ENCODE data around the gene PDS5A.
A peak's percentile ranks its signal among the peaks of the same experiment; 100 is the strongest.
"Not testable (repeated sequence)": the region's sequence is repeated elsewhere in the genome, so short reads cannot be mapped to it uniquely, and the experiment has no call there.

Gene PDS5A

GRCh38 chr4:39818646-39819045 is 159.1 kb downstream of the PDS5A start:
- ChIA-PET POLR2A (ENCODE audit: low non-redundant PET) (no interaction called here), CTCF (interaction anchor here (0.6 kb wide), 1 partner anchor 164 kb away, joined by 3 read pairs; no protein-coding TSS in a partner anchor)
- H3K27ac ChIP-seq: peak overlapping the region; percentile 33
- no peak for DNase-seq (ENCODE audit: low spot score)
- no peak for TF ChIP-seq CTCF (conservative IDR thresholded peaks at IDR 0.05; ENCODE audit: low read depth)

DNA sequence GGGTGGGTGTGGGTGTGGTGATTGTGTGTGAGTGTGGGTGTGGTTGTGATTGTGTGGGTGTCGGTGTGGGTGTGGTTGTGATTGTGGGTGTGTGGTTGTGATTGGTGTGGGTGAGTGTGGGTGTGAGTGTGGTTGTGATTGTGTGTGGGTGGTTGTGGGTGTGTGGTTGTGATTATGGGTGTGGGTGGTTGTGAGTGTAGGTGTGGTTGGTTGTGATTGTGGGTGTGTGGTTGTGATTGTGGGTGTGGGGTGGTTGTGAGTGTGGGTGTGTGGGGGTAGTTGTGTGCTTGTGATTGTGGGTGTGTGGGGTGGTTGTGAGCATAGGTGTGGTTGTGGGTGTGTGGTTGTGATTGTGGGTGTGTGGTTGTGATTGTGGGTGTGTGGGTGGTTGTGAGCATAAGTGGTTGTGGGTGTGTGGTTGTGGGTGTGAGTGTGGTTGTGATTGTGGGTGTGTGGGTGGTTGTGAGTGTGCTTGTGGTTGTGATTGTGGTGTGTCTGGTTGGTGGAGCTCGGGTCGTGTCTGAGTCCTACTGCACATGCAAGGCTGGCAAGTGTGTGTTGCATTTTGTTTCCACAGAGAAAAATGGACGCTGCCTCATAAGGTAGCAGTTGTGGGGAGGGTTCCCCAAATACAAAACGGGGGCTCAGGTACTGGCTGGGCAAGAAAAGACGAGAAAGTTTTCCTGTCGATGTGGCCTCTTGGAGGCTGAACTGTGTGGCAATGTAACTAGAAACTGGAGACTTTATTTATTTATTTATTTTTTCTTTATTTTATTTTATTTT is 163.1 kb downstream of the PDS5A start:
- no peak for TF ChIP-seq CTCF (conservative IDR thresholded peaks at IDR 0.05; ENCODE audit: low read depth)
- peak overlapping the region; percentile 50 for H3K27ac ChIP-seq
- DNase-seq (ENCODE audit: low spot score): peak; percentile 30
- ChIA-PET CTCF (no interaction called here), POLR2A (ENCODE audit: low non-redundant PET) (no interaction called here)

GRCh38 chr4:39813761-39814160 is 163.9 kb downstream of the PDS5A start:
- POLR2A ChIA-PET (ENCODE audit: low non-redundant PET); DNase-seq (ENCODE audit: low spot score); CTCF ChIA-PET; H3K27ac ChIP-seq: not testable (repeated sequence)

DNA sequence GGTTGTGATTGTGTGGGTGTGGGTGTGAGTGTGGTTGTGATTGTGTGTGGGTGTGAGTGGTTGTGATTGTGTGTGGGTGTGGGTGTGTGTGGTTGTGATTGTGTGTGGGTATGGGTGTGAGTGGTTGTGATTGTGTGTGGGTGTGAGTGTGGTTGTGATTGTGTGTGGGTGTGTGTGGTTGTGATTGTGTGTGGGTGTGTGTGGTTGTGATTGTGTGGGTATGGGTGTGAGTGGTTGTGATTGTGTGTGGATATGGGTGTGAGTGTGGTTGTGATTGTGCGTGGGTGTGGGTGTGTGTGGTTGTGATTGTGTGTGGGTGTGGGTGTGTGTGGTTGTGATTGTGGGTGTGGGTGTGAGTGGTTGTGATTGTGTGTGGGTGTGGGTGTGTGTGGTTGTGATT is 164.7 kb downstream of the PDS5A start:
- DNase-seq (ENCODE audit: low spot score); POLR2A ChIA-PET (ENCODE audit: low non-redundant PET); H3K27ac ChIP-seq; CTCF ChIA-PET: not testable (repeated sequence)

DNA sequence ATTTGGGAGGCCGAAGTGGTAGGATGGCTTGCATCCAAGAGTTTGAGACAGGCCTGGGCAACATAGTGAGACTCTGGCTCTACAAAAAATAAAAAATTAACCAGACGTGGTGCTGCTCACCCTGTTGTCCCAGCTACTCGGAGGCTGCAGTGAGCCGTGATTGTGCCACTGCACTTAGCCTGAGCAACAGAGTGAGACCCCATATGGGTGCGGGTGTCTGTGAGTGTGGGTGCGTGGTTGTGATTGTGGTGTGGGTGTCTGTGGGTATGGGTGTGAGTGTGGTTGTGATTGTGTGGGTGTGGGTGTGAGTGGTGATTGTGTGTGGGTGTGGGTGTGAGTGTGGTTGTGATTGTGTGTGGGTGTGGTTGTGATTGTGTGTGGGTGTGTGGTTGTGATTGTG is 165.2 kb downstream of the PDS5A start:
- TF ChIP-seq CTCF (conservative IDR thresholded peaks at IDR 0.05; ENCODE audit: low read depth): no peak
- H3K27ac ChIP-seq: no peak overlapping the region
- ChIA-PET CTCF (no interaction called here), POLR2A (ENCODE audit: low non-redundant PET) (no interaction called here)
- no peak for DNase-seq (ENCODE audit: low spot score)

GRCh38 chr4:39808231-39808749 is 169.4 kb downstream of the PDS5A start:
- ChIA-PET POLR2A (ENCODE audit: low non-redundant PET) (no interaction called here), CTCF (interaction anchor here (0.7 kb wide), 1 partner anchor 197 kb away, joined by 4 read pairs; no protein-coding TSS in a partner anchor)
- H3K27ac ChIP-seq: no peak overlapping the region
- no peak for DNase-seq (ENCODE audit: low spot score)
- no peak for TF ChIP-seq CTCF (conservative IDR thresholded peaks at IDR 0.05; ENCODE audit: low read depth)

GRCh38 chr4:39802005-39802404 is 175.7 kb downstream of the PDS5A start:
- no peak for DNase-seq (ENCODE audit: low spot score)
- TF ChIP-seq CTCF (conservative IDR thresholded peaks at IDR 0.05; ENCODE audit: low read depth): no peak
- ChIA-PET POLR2A (ENCODE audit: low non-redundant PET) (no interaction called here), CTCF (interaction anchor here (0.6 kb wide), 1 partner anchor 27 kb away, joined by 3 read pairs; no protein-coding TSS in a partner anchor)
- no peak overlapping the region for H3K27ac ChIP-seq

- H3K27ac ChIP-seq; DNase-seq (ENCODE audit: low spot score); POLR2A ChIA-PET (ENCODE audit: low non-redundant PET); CTCF ChIA-PET: not testable (repeated sequence)
Measured at GRCh38 chr4:39792976-39793375, 184.7 kb downstream of the PDS5A start.

All from RWPE1 (cell line).